Fibroblast of the aortic adventitia (primary cell): ENCODE results near the gene SLC2A9. TPM values are rescaled to one million over a fixed set of nuclear protein-coding genes. Genes with fewer than 3 reads are reported as not detected.

Experiments used
- DNase-seq: peaks from one replicate; pipeline ENCODE4 v3.0.0-alpha.2; 2010; ENCODE audit warnings: low read depth
- H3K4me3 ChIP-seq: 2 replicates; pipeline ENCODE4 v1.5.1; 2011; ENCODE audit warnings: low read depth, mild to moderate bottlenecking, control low read depth, low read length, moderate library complexity
- total RNA-seq: library from RNA; depleted of rRNA; stranded (reverse); fragments of >200 nt; gene quantifications from 2 replicates; pipeline ENCODE4 v1.2.3, GENCODE V29; 2012; ENCODE audit warnings: low replicate concordance
- TF ChIP-seq, protein P1 (sequence below): IDR thresholded peaks from 2 replicates; pipeline ENCODE4 v1.5.1; 2011; ENCODE audit warnings: mild to moderate bottlenecking, low read length, control low read depth, inconsistent platforms; ENCODE audit not compliant: insufficient read depth

The SLC2A9 gene
- total RNA-seq, 1 donor: 0.90 TPM

- DNase-seq: no peak
- no peak overlapping the region for H3K4me3 ChIP-seq
- TF ChIP-seq, protein P1, sequence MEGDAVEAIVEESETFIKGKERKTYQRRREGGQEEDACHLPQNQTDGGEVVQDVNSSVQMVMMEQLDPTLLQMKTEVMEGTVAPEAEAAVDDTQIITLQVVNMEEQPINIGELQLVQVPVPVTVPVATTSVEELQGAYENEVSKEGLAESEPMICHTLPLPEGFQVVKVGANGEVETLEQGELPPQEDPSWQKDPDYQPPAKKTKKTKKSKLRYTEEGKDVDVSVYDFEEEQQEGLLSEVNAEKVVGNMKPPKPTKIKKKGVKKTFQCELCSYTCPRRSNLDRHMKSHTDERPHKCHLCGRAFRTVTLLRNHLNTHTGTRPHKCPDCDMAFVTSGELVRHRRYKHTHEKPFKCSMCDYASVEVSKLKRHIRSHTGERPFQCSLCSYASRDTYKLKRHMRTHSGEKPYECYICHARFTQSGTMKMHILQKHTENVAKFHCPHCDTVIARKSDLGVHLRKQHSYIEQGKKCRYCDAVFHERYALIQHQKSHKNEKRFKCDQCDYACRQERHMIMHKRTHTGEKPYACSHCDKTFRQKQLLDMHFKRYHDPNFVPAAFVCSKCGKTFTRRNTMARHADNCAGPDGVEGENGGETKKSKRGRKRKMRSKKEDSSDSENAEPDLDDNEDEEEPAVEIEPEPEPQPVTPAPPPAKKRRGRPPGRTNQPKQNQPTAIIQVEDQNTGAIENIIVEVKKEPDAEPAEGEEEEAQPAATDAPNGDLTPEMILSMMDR: no peak
These were observed 180.2 kb downstream of the SLC2A9 start for GRCh38 chr4:9841072-9841471.

DNA sequence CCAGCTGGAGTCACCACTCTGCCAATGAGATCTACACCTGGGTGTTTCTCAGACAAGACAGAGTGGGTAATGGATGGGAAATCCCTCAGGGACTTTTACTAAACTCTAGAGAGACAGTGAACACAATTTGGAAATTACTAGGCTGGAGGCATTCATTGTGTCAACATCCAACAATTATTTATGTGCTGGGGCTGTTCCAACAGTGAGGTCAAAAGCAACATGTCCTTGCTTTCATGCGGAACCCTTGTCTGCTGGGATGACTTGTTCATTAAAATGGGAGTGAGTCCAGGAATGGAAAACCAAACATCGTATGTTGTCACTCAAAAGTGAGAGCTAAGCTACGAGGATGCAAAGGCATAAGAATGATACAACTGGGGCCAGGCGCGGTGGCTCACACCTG is 185.9 kb downstream of the SLC2A9 start:
- TF ChIP-seq, protein P1: no peak
- no peak for DNase-seq
- no peak overlapping the region for H3K4me3 ChIP-seq

DNA sequence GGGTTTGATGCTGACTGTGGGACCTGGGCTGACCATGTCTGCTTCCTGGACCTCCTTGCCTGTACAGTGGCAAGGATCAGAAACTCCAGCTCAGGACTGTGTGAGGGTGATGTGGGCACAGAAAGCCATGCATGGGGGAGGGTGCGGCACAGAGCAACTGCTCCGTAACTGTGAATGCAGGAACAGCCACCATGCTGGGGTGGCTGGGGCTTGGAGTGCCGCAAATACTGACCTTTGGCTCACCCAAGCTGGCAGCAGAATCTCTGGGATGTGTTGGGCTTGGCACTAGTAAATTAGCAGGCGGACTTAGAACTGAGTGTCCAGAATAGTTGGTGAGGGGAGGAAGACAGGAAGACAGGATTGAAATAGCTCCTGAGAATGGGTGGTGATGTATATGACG is 187.9 kb downstream of the SLC2A9 start:
- DNase-seq: no peak
- TF ChIP-seq, protein P1: no peak
- H3K4me3 ChIP-seq: no peak overlapping the region

DNA sequence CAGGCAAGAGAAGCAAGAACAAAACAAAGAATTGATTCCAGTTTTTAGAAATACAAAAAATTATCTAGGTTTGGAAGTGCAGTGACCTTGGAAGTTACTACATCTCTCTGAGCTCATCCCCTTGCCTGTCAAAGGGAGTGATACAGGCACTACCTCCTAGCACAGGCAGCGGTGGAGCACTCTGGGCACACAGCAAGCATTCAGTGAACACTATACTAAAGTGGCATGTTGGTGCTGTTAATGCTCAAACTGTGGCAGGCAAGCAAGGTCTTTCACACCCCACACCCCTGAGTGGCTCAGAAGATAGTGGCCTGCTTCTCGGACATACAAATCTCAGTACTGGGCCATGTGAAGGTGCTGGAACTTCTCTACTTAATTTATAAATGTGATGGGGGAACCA is 188.7 kb downstream of the SLC2A9 start:
- TF ChIP-seq, protein P1: no peak
- no peak overlapping the region for H3K4me3 ChIP-seq
- DNase-seq: no peak

GRCh38 chr4:9826551-9826950 is 194.7 kb downstream of the SLC2A9 start:
- DNase-seq: no peak
- H3K4me3 ChIP-seq: no peak overlapping the region
- TF ChIP-seq, protein P1: no peak

DNA sequence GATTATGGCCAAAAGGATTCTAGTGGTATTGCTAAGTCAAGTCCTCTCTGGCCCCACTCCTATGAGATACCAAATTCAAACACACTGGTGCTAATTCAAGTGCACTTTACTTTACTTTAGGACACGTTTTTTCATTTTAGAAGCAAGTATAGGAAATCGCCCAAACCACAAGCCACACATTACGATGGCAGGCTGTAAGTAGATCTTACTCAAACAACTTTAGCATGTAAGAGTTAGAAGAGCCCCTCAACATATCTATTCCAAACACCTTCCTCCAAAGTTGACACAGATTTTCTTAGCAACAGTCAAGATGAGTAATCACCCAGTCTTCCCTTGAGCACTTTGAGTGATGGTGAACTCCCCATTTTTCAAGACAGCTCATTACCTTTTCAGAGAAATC is 196.2 kb downstream of the SLC2A9 start:
- TF ChIP-seq, protein P1: no peak
- no peak overlapping the region for H3K4me3 ChIP-seq
- DNase-seq: no peak

- no peak overlapping the region for H3K4me3 ChIP-seq
- TF ChIP-seq, protein P1: no peak
- no peak for DNase-seq
These were observed 201.0 kb downstream of the SLC2A9 start for GRCh38 chr4:9820343-9820742.
